D721Med (cell line): ENCODE measurements around the gene ATXN1.

ENCODE experiments used
- DNase-seq: peaks from one replicate; pipeline ENCODE4 v3.0.0; 2011; ENCODE audit warnings: low spot score; ENCODE audit not compliant: insufficient read length
- FAIRE-seq: peaks from 2 replicates; lab custom pipeline; 2011; peaks lifted over from hg19 to GRCh38; lab: Jason Lieb, UNC
- TF ChIP-seq, protein P1 (sequence below): IDR thresholded peaks from 2 replicates; pipeline ENCODE4 v1.5.1; 2012; ENCODE audit warnings: mild to moderate bottlenecking, control low read depth; ENCODE audit not compliant: insufficient read depth; ENCODE audit errors: missing control alignments

Gene ATXN1

DNA sequence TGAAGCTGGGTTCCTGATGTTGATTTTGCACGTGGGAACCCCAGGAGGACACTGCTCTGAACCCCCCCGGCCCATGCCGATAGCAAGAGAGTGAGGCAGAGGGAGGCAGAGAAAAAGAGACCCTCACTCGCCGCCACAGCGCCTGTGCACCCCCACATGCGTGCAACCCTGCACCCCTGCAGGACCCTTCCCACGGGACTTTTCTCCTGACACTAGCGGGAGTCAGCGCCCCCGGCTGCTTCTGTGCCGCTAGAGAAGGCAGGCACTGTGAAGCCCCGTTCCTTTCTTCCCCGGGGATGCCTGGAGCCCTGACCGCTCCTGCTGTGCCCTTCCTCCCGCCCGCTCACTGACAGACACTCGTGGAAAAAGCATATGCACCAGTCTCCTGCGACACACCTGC, 455.5 kb downstream of the ATXN1 start:
- DNase-seq (no peak), FAIRE-seq (no peak)
- TF ChIP-seq, protein P1, sequence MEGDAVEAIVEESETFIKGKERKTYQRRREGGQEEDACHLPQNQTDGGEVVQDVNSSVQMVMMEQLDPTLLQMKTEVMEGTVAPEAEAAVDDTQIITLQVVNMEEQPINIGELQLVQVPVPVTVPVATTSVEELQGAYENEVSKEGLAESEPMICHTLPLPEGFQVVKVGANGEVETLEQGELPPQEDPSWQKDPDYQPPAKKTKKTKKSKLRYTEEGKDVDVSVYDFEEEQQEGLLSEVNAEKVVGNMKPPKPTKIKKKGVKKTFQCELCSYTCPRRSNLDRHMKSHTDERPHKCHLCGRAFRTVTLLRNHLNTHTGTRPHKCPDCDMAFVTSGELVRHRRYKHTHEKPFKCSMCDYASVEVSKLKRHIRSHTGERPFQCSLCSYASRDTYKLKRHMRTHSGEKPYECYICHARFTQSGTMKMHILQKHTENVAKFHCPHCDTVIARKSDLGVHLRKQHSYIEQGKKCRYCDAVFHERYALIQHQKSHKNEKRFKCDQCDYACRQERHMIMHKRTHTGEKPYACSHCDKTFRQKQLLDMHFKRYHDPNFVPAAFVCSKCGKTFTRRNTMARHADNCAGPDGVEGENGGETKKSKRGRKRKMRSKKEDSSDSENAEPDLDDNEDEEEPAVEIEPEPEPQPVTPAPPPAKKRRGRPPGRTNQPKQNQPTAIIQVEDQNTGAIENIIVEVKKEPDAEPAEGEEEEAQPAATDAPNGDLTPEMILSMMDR = no peak

DNA sequence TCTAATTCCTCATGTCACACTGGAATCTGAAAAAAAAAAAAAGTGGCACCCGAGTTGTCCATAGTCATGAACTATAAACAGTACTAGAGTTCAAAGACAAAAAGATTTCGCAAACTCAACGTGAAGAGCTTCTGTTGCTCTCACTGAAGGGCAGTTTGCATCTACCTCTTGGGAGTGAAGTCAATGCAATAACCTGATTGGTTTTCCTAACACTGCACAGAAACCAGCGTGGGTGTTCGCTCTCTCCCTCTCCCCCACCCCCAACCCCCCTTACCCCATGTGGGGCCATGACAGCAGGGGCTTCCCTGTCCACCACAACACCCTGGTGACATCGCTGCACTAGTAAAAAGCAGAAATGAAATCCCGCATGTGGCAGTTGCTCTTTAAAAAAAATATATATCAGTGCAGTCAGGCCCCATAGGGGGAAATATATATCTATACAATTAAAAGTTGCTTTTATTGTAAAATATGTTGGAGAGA, 456.0 kb downstream of the ATXN1 start:
- FAIRE-seq = no peak
- no peak for DNase-seq
- TF ChIP-seq, protein P1 = no peak

DNA sequence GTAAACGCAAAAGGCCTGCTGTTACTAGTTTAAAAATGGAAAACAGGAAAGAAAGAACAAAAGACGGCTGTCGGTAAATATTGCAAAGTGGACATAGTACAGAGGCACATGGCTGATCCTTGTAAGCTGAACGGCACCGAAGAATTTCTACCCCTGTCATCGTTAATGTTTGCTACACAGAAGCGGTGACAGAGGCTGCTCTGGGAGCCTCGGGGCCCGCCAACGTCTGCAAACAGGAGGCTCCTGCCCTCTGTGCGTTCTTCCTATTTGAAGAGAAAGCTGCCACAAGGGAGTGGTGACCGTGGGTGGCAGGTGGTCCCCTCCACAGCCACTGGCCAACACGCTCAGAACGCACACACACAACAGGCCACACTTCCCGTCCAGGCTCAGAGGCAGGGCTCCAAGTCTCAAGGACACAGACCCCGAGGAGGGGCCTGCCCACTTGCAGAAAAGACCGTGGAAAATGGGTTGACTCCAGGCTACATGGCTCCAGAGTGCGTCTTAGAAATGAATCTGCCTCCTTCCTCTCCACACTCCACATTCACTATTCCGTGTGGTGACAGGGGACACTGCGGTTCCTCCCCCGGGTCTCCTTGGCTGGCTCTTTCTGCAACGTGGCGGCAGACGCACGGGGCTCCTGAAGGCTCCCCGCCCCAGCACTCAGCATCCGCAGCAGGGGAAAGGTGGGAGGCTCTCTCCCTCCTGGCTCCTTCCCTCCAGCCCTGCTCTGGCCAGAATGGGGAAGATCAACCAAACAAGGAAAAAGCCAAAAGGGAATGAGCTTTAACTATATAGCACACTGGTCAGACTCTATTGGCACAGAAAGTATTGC, 458.3 kb downstream of the ATXN1 start:
- FAIRE-seq (no peak), DNase-seq (no peak)
- TF ChIP-seq, protein P1 = no peak

DNA sequence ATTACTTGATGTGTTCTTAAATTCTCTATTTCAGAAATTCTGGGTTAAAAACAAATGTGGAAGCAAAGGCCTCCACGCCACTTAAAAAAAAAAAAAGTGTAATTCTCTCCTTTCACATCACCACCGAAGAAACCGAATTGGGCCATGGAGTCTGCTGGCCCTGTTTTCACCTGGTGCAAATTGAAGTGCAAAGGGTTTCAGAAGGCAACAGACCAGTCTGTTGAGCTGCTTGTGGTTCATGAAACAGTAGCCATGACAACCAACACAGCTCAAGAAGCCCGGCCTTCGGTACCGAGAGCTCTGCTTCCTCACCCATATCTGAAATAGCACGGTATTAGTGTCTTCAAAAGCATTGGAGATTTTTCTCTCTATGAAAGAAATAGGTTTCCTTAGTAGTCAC, 459.7 kb downstream of the ATXN1 start:
- DNase-seq (no peak), FAIRE-seq (no peak)
- TF ChIP-seq, protein P1 = no peak

DNA sequence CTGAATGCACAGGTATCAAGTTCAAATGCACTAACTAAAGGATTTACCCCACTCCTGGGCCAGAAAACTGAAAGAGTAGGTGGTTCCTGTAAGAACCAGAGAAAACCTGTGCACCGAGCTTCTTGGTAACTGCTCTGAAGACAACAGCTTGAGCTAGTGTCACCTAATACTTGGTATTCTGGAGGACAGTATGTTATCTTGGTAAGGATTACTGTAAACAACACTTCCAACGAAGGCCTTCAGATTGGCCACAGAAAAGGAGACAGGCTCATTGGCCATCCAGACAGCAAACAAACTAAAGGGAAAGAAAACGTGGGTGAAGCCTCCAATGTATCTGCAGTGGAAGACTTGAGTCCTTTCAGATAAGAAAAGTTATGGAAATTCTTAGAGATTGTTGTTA, 461.4 kb downstream of the ATXN1 start:
- DNase-seq (no peak), FAIRE-seq (no peak)
- TF ChIP-seq, protein P1 = no peak

DNA sequence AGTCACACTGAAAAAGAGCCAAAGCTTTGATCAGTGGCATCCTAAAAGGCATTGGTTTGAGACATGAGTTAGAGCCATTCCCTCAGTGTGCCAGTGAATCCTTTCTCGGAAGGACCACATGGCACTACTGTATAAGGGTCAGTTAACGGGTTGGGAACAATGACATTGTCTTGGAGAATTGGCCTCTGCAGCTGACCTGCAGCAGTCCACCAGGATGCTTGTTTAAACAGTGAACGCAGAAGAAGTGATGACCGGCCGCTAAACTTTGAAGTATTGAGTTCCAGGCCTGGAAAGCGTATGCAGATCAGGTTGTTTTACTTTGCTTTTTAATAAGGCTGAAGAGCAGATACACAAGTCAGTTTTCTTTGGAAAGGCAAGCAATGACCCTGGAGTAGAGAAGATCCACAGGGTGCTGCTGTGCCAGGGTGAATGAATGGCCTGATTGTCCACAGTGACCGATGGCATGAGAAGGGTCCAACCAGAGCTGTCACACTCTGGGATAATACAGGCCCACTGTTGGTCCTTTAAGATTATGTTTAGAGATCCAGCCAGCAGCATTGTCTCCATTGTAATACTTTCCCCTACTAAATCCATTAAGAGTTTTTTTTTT, 465.1 kb downstream of the ATXN1 start:
- TF ChIP-seq, protein P1 = no peak
- no peak for DNase-seq
- no peak for FAIRE-seq

DNA sequence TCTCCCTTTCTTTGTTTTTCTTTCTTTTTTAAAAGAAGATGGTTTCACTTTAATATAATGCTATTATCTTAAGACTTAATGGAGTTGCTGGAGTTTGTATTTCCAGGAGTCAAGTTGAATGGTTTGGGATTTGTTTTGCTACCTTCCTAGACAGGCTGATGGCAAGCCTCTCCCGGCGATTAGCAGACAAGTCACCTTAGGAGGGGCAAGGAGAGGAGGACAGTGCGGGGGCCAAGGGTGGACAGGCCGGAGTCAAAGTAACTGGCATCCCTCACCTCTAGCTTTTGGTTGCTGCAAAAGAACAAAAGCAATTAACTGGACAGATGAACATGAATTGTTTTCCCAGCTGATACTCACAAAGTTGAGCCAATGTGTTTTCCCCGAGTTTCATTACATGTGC, 465.8 kb downstream of the ATXN1 start:
- FAIRE-seq (no peak), DNase-seq (no peak)
- TF ChIP-seq, protein P1 = no peak
